Choroid plexus epithelial cell (primary cell): ENCODE results near the gene TNFAIP8L1.

Experiments used
- DNase-seq: peaks from one replicate; pipeline ENCODE4 v3.0.0-alpha.2; 2010; ENCODE audit warnings: low read depth
- H3K4me3 ChIP-seq: 2 replicates; pipeline ENCODE4 v1.5.1; 2011; ENCODE audit warnings: low read depth, mild to moderate bottlenecking, control low read depth, low read length, moderate library complexity
- CTCF ChIP-seq: conservative IDR thresholded peaks from 2 replicates; pipeline ENCODE4 v1.5.1; 2011; ENCODE audit warnings: low read depth, mild to moderate bottlenecking, control low read depth, inconsistent platforms, low read length, moderate library complexity

The TNFAIP8L1 gene

GRCh38 chr19:4702764-4703163 lies 63.4 kb downstream of the TNFAIP8L1 start:
- TF ChIP-seq CTCF = no peak
- no peak for DNase-seq
- H3K4me3 ChIP-seq = no peak overlapping the region

- no peak overlapping the region for H3K4me3 ChIP-seq
- DNase-seq = no peak
- TF ChIP-seq CTCF = no peak
Measured at GRCh38 chr19:4703671-4704316, 64.5 kb downstream of the TNFAIP8L1 start.

GRCh38 chr19:4704317-4704673 lies 65.0 kb downstream of the TNFAIP8L1 start:
- no peak for TF ChIP-seq CTCF
- no peak for DNase-seq
- no peak overlapping the region for H3K4me3 ChIP-seq
